GM18873 (cell line): Measurements from ENCODE around the gene F2RL3.
"Not testable (repeated sequence)": the region's sequence is repeated elsewhere in the genome, so short reads cannot be mapped to it uniquely, and the experiment has no call there.

Experiments
- ATAC-seq: cut with Tn5 transposase; IDR thresholded peaks from one replicate; pipeline ENCODE4 v1.9.1; 2021; ENCODE audit warnings: mild to moderate bottlenecking, moderate library complexity, moderate number of reproducible peaks; ENCODE audit not compliant: unreplicated experiment, low FRiP score

F2RL3 gene

GRCh38 chr19:16919496-16919895, 30.7 kb downstream of the F2RL3 start:
- ATAC-seq: no peak

GRCh38 chr19:16920816-16921529, 32.2 kb downstream of the F2RL3 start:
- no peak for ATAC-seq

GRCh38 chr19:16921766-16922591, 33.2 kb downstream of the F2RL3 start:
- no peak for ATAC-seq

- ATAC-seq: no peak
These were observed 33.8 kb downstream of the F2RL3 start for GRCh38 chr19:16922592-16922934.

GRCh38 chr19:16922949-16923348, 34.1 kb downstream of the F2RL3 start:
- ATAC-seq: no peak

GRCh38 chr19:16927883-16928282, 39.1 kb downstream of the F2RL3 start:
- no peak for ATAC-seq

- no peak for ATAC-seq
These were observed 39.6 kb downstream of the F2RL3 start for GRCh38 chr19:16928351-16928750.

GRCh38 chr19:16928916-16929315, 40.1 kb downstream of the F2RL3 start:
- ATAC-seq: no peak

- ATAC-seq: no peak
These were observed 42.0 kb downstream of the F2RL3 start for GRCh38 chr19:16930753-16931152.

- ATAC-seq: no peak
These were observed 42.5 kb downstream of the F2RL3 start for GRCh38 chr19:16931306-16931705.

GRCh38 chr19:16934489-16934888, 45.7 kb downstream of the F2RL3 start:
- no peak for ATAC-seq

GRCh38 chr19:16936901-16937300, 48.1 kb downstream of the F2RL3 start:
- no peak for ATAC-seq

- not testable (repeated sequence) for ATAC-seq
These were observed 49.0 kb downstream of the F2RL3 start for GRCh38 chr19:16937796-16938195.

- ATAC-seq: no peak
These were observed 49.4 kb downstream of the F2RL3 start for GRCh38 chr19:16938211-16938610.

- not testable (repeated sequence) for ATAC-seq
These were observed 51.3 kb downstream of the F2RL3 start for GRCh38 chr19:16940063-16940462.

- no peak for ATAC-seq
These were observed 51.8 kb downstream of the F2RL3 start for GRCh38 chr19:16940626-16941025.
